Neural progenitor cell (in vitro differentiated cells): ENCODE results near the gene ZNF334. TPM values are rescaled to one million over a fixed set of nuclear protein-coding genes. Genes with fewer than 3 reads are reported as not detected.

Experiments used
- DNase-seq: peaks from one replicate; pipeline ENCODE4 v3.0.0-alpha.2; 2016; ENCODE audit warnings: low spot score
- H2AFZ ChIP-seq: fragments of 200-600 bp; sonication (generic); replicated peaks from 2 replicates; pipeline ENCODE4 v1.6.1; 2016; ENCODE audit warnings: antibody characterized with exemption
- H3F3A ChIP-seq: fragments of 200-600 bp; sonication (generic); 2 replicates; pipeline ENCODE4 v1.6.1; 2016; ENCODE audit warnings: antibody characterized with exemption, low read depth
- H3K27ac ChIP-seq: fragments of 200-600 bp; sonication (generic); 2 replicates; pipeline ENCODE4 v1.5.1; 2016; ENCODE audit warnings: mild to moderate bottlenecking
- H3K27me3 ChIP-seq: fragments of 200-600 bp; sonication (generic); 2 replicates; pipeline ENCODE4 v1.6.1; 2016; ENCODE audit warnings: mild to moderate bottlenecking, moderate library complexity
- H3K36me3 ChIP-seq: fragments of 200-600 bp; sonication (generic); 2 replicates; pipeline ENCODE4 v1.5.1; 2016
- H3K4me1 ChIP-seq: fragments of 200-600 bp; sonication (generic); 2 replicates; pipeline ENCODE4 v1.6.1; 2016; ENCODE audit warnings: mixed run types
- H3K4me2 ChIP-seq: fragments of 200-600 bp; sonication (generic); 2 replicates; pipeline ENCODE4 v1.6.1; 2016
- H3K4me3 ChIP-seq: fragments of 200-600 bp; sonication (generic); 2 replicates; pipeline ENCODE4 v1.5.1; 2016
- H3K79me2 ChIP-seq: fragments of 200-600 bp; sonication (generic); 2 replicates; pipeline ENCODE4 v1.6.1; 2016; ENCODE audit warnings: low read depth
- H3K9ac ChIP-seq: fragments of 200-600 bp; sonication (generic); 2 replicates; pipeline ENCODE4 v1.6.1; 2016
- H3K9me3 ChIP-seq: fragments of 200-600 bp; sonication (generic); 2 replicates; pipeline ENCODE4 v1.5.1; 2016; ENCODE audit warnings: low read depth
- H4K20me1 ChIP-seq: fragments of 200-600 bp; sonication (generic); 2 replicates; pipeline ENCODE4 v1.6.1; 2016; ENCODE audit warnings: low read depth
- H3K27ac Mint-ChIP-seq: 3 replicates; pipeline ENCODE4 v1.8.0; 2021; ENCODE audit warnings: mixed read lengths
- H3K27me3 Mint-ChIP-seq: 2 replicates; pipeline ENCODE4 v1.8.0; 2022; ENCODE audit warnings: low read depth, mild to moderate bottlenecking, inconsistent platforms, moderate library complexity, mixed read lengths; ENCODE audit not compliant: insufficient read depth
- H3K36me3 Mint-ChIP-seq: 3 replicates; pipeline ENCODE4 v1.8.0; 2021; ENCODE audit warnings: mixed read lengths
- H3K4me1 Mint-ChIP-seq: 3 replicates; pipeline ENCODE4 v1.8.0; 2021; ENCODE audit warnings: mixed read lengths
- H3K4me3 Mint-ChIP-seq: 3 replicates; pipeline ENCODE4 v1.8.0; 2021; ENCODE audit warnings: mild to moderate bottlenecking, moderate library complexity, mixed read lengths
- H3K9me3 Mint-ChIP-seq: 3 replicates; pipeline ENCODE4 v1.8.0; 2020; ENCODE audit warnings: mixed read lengths
- CTCF ChIP-seq: fragments of 200-600 bp; sonication (generic); IDR thresholded peaks from 2 replicates; pipeline ENCODE4 v1.5.1; 2017; ENCODE audit warnings: antibody characterized with exemption, mild to moderate bottlenecking
- EZH2 ChIP-seq: fragments of 200-600 bp; sonication (generic); IDR thresholded peaks from 2 replicates; pipeline ENCODE4 v1.6.1; 2017; ENCODE audit warnings: antibody characterized with exemption, mild to moderate bottlenecking, moderate library complexity
- EZH2phosphoT487 ChIP-seq: fragments of 200-600 bp; sonication (generic); IDR thresholded peaks from 2 replicates; pipeline ENCODE4 v1.6.1; 2017; ENCODE audit warnings: antibody characterized with exemption
- total RNA-seq: library from RNA; depleted of rRNA; stranded (reverse); fragments of >200 nt; gene quantifications from 2 replicates; pipeline ENCODE4 v1.2.3, GENCODE V29; 2015; ENCODE audit warnings: low replicate concordance

Gene ZNF334
- total RNA-seq, 1 donor from 2014 or later = 45.9 TPM

- Histone ChIP-seq H2AFZ (no peak overlapping the region), H3K9ac (no peak overlapping the region), H4K20me1 (no peaks in the 10 kb centered on the region), H3K27me3 (peaks cover 3% of the 10 kb centered on the region), H3K79me2 (no peaks in the 10 kb centered on the region), H3K27ac (no peak overlapping the region), H3K36me3 (no peaks in the 10 kb centered on the region), H3F3A (peaks cover 10% of the 10 kb centered on the region), H3K4me2 (no peak overlapping the region), H3K4me3 (no peak overlapping the region), H3K9me3 (no peaks in the 10 kb centered on the region), H3K4me1 (peaks cover 17% of the 10 kb centered on the region)
- no peak overlapping the region for H3K4me3 Mint-ChIP-seq
- peak overlapping the region; percentile 42 for H3K27ac Mint-ChIP-seq
- no peaks in the 10 kb centered on the region for H3K9me3 Mint-ChIP-seq
- no peak for DNase-seq
- peaks cover 2% of the 10 kb centered on the region for H3K27me3 Mint-ChIP-seq
- peaks cover 58% of the 10 kb centered on the region for H3K4me1 Mint-ChIP-seq
- H3K36me3 Mint-ChIP-seq = no peaks in the 10 kb centered on the region
- TF ChIP-seq EZH2 = no peak
- TF ChIP-seq CTCF = no peak
- TF ChIP-seq EZH2phosphoT487 = no peak
Measured at GRCh38 chr20:46553926-46554325, 40.6 kb upstream of the ZNF334 start.

GRCh38 chr20:46552460-46553420 is 39.4 kb upstream of the ZNF334 start:
- peak overlapping the region; percentile 100 for H3K27ac Mint-ChIP-seq
- Histone ChIP-seq H3K4me3 (no peak overlapping the region), H3K4me1 (peaks cover 9% of the 10 kb centered on the region), H3K36me3 (no peaks in the 10 kb centered on the region), H2AFZ (no peak overlapping the region), H3K9me3 (no peaks in the 10 kb centered on the region), H4K20me1 (no peaks in the 10 kb centered on the region), H3K4me2 (peak overlapping the region; percentile 38), H3K27me3 (peaks cover 3% of the 10 kb centered on the region), H3F3A (no peaks in the 10 kb centered on the region), H3K27ac (no peak overlapping the region), H3K79me2 (no peaks in the 10 kb centered on the region), H3K9ac (no peak overlapping the region)
- no peaks in the 10 kb centered on the region for H3K9me3 Mint-ChIP-seq
- peaks cover 48% of the 10 kb centered on the region for H3K4me1 Mint-ChIP-seq
- H3K4me3 Mint-ChIP-seq = peak overlapping the region; percentile 40
- TF ChIP-seq EZH2 (no peak), CTCF (no peak), EZH2phosphoT487 (no peak)
- H3K27me3 Mint-ChIP-seq = peaks cover 2% of the 10 kb centered on the region
- H3K36me3 Mint-ChIP-seq = no peaks in the 10 kb centered on the region
- no peak for DNase-seq

GRCh38 chr20:46551522-46552381 is 38.4 kb upstream of the ZNF334 start:
- no peak for TF ChIP-seq EZH2phosphoT487
- no peak for TF ChIP-seq CTCF
- Mint-ChIP-seq H3K4me3 (peak overlapping the region; percentile 40), H3K4me1 (peaks cover 44% of the 10 kb centered on the region), H3K27ac (peak overlapping the region; percentile 100), H3K9me3 (no peaks in the 10 kb centered on the region), H3K27me3 (peaks cover 2% of the 10 kb centered on the region), H3K36me3 (no peaks in the 10 kb centered on the region)
- Histone ChIP-seq H3F3A (no peaks in the 10 kb centered on the region), H3K27me3 (peaks cover under 1% of the 10 kb centered on the region), H2AFZ (peak overlapping the region; percentile 50), H3K4me3 (no peak overlapping the region), H3K36me3 (no peaks in the 10 kb centered on the region), H3K79me2 (no peaks in the 10 kb centered on the region), H3K9me3 (no peaks in the 10 kb centered on the region), H3K4me1 (peaks cover 9% of the 10 kb centered on the region), H3K9ac (no peak overlapping the region), H3K27ac (no peak overlapping the region), H4K20me1 (no peaks in the 10 kb centered on the region), H3K4me2 (peak overlapping the region; percentile 38)
- DNase-seq = peak; percentile 21
